BLaER1 treated with 17β-estradiol and CSF1 and Interleukin-3, amounts not matched to agents 10 nM and 100 nM (cell line): Measurements from ENCODE around the gene EMID1.

Experiments used
- H3K27ac ChIP-seq, 11 experiments: shearing (Covaris generic); formaldehyde crosslinking; 2 replicates each; pipeline ENCODE4 v1.8.1; 2022
- H3K27me3 ChIP-seq, 11 experiments: shearing (Covaris generic); formaldehyde crosslinking; 2 replicates each; pipeline ENCODE4 v1.8.1; 2022
- H3K36me3 ChIP-seq, 11 experiments: shearing (Covaris generic); formaldehyde crosslinking; 2 replicates each; pipeline ENCODE4 v1.8.1; 2022
- H3K4me1 ChIP-seq, 10 experiments: shearing (Covaris generic); formaldehyde crosslinking; 2 replicates each; pipeline ENCODE4 v1.8.1; 2022
- H3K4me2 ChIP-seq, 11 experiments: shearing (Covaris generic); formaldehyde crosslinking; 2 replicates each; pipeline ENCODE4 v1.8.1; 2022
- H3K4me3 ChIP-seq, 10 experiments: shearing (Covaris generic); formaldehyde crosslinking; 2 replicates each; pipeline ENCODE4 v1.8.1; 2022
- H3K9ac ChIP-seq, 11 experiments: shearing (Covaris generic); formaldehyde crosslinking; 2 replicates each; pipeline ENCODE4 v1.8.1; 2022
- H3K9me3 ChIP-seq, 11 experiments: shearing (Covaris generic); formaldehyde crosslinking; replicated peaks in 1 of 11; 2 replicates each; pipeline ENCODE4 v1.8.1; 2022
- H4K20me1 ChIP-seq, 11 experiments: shearing (Covaris generic); formaldehyde crosslinking; 2 replicates each; pipeline ENCODE4 v1.8.1; 2022
- Cebpa-rat ChIP-seq, 11 experiments: shearing (Covaris generic); IDR thresholded peaks; 2 replicates each; pipeline ENCODE4 v1.8.1; 2022

EMID1 gene

GRCh38 chr22:29269731-29270474 is 64.2 kb downstream of the EMID1 start:
- TF ChIP-seq Cebpa-rat (IDR thresholded peaks at IDR 0.05): no peak
- Histone ChIP-seq H3K27me3 (no peaks in the 10 kb centered on the region), H3K9ac (peak overlapping the region; percentile 98 to 100 (median 100)), H3K36me3 (peaks cover 52 to 79% (median 70%) of the 10 kb centered on the region in 11 experiments), H4K20me1 (peaks cover 63 to 71% (median 66%) of the 10 kb centered on the region in 11 experiments), H3K27ac (peak overlapping the region in 10 of 11 experiments; percentile 99 to 100 (median 100); a peak in 20 of 22 replicates), H3K9me3 (no peaks in the 10 kb centered on the region), H3K4me2 (peak overlapping the region; percentile 80 to 100 (median 97)), H3K4me3 (peak overlapping the region; percentile 88 to 98 (median 95)), H3K4me1 (peaks cover 53 to 68% (median 59%) of the 10 kb centered on the region in 10 experiments)

- H3K27ac ChIP-seq: peak overlapping the region in 5 of 11 experiments; percentile 99 to 100 (median 100); a peak in 7 of 22 replicates
- peak overlapping the region; percentile 80 to 100 (median 97) for H3K4me2 ChIP-seq
- TF ChIP-seq Cebpa-rat (IDR thresholded peaks at IDR 0.05): no peak
- peak overlapping the region; percentile 98 to 100 (median 100) for H3K9ac ChIP-seq
- no peaks in the 10 kb centered on the region for H3K9me3 ChIP-seq
- peak overlapping the region; percentile 88 to 98 (median 95) for H3K4me3 ChIP-seq
- peaks cover 45 to 72% (median 54%) of the 10 kb centered on the region in 10 experiments for H3K4me1 ChIP-seq
- no peaks in the 10 kb centered on the region for H3K27me3 ChIP-seq
- H4K20me1 ChIP-seq: peaks cover 71 to 74% (median 73%) of the 10 kb centered on the region in 11 experiments
- H3K36me3 ChIP-seq: peaks cover 53 to 79% (median 70%) of the 10 kb centered on the region in 11 experiments
These were observed 65.0 kb downstream of the EMID1 start for GRCh38 chr22:29270475-29271271.

GRCh38 chr22:29272624-29273023 is 66.9 kb downstream of the EMID1 start:
- H3K27me3 ChIP-seq: no peaks in the 10 kb centered on the region
- H3K27ac ChIP-seq: no peak overlapping the region
- peaks cover 70 to 89% (median 85%) of the 10 kb centered on the region in 11 experiments for H3K36me3 ChIP-seq
- peaks cover 31 to 73% (median 41%) of the 10 kb centered on the region in 10 experiments for H3K4me1 ChIP-seq
- no peaks in the 10 kb centered on the region for H3K9me3 ChIP-seq
- H4K20me1 ChIP-seq: peaks cover 91 to 94% (median 93%) of the 10 kb centered on the region in 11 experiments
- peak overlapping the region in 9 of 11 experiments; percentile 3 to 98 (median 94); a peak in 13 of 22 replicates for H3K4me2 ChIP-seq
- no peak for TF ChIP-seq Cebpa-rat (IDR thresholded peaks at IDR 0.05)
- no peak overlapping the region for H3K4me3 ChIP-seq
- H3K9ac ChIP-seq: no peak overlapping the region

DNA sequence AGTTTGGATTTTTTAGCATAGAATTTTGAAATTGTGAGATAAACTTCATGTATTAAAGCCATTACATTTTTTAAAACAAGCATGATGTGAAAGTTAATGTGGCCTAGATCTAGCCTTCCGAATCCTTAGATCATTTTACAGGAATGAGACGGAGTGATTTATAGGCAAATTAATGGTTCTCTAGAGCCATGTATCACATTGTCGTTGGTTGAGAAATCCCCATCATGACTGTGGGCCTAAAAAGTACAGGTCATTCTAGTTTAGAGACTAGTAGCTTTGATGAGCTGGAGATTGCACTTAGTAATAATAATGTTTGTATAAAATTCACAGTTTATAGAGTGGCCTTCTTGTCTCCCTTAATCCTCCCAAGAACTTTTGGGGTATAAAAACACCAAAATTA is 69.5 kb downstream of the EMID1 start:
- Histone ChIP-seq H3K4me1 (peaks cover 25 to 68% (median 34%) of the 10 kb centered on the region in 10 experiments), H3K9ac (no peak overlapping the region), H3K27me3 (no peaks in the 10 kb centered on the region), H3K27ac (no peak overlapping the region), H3K36me3 (peaks cover 96 to 100% (median 100%) of the 10 kb centered on the region in 11 experiments), H3K4me2 (peak overlapping the region in 1 of 11 experiments; percentile 24; a peak in 1 of 22 replicates), H3K4me3 (no peak overlapping the region), H3K9me3 (no peaks in the 10 kb centered on the region), H4K20me1 (peaks cover 100% of the 10 kb centered on the region in 11 experiments)
- TF ChIP-seq Cebpa-rat (IDR thresholded peaks at IDR 0.05): no peak

DNA sequence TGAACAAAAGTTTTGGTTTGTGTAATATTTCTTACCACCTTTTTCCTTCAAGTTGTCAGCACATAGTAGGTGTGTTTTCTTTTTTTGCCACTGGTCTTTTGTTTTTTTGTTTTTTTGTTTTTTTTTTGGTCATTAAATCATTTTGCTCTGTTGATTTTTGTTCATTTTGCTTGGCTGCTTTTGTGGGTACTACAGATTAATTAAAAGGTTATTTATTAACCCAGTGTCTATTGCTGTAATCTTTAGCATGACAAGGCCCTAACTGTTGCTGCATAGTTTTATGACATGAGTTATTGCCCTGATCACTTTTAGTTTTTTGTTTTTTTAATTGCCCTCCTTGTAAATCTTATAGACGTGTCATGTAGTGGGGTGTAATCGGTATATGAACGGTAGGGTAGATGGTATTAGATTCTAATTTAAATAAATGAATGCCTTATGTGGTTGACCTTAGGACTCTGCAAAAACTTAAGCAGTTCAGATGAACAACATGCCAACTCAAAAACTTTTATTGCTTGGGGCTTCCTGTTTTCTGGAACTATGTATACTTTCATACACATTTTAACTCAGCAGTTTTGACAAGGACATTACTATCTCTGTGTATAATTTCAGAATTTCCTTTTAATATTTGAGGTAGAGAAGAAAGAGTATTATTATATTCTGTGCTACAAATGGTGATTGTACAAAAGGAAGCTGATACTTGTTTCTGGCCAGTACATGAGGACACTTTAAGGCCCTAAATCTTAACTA is 70.3 kb downstream of the EMID1 start:
- Histone ChIP-seq H3K9me3 (no peaks in the 10 kb centered on the region), H3K27ac (no peak overlapping the region), H3K4me2 (peak overlapping the region in 1 of 11 experiments; percentile 24; a peak in 1 of 22 replicates), H3K4me1 (peaks cover 16 to 60% (median 26%) of the 10 kb centered on the region in 10 experiments), H4K20me1 (peaks cover 100% of the 10 kb centered on the region in 11 experiments), H3K4me3 (no peak overlapping the region), H3K9ac (no peak overlapping the region), H3K36me3 (peaks cover 100% of the 10 kb centered on the region in 11 experiments), H3K27me3 (no peaks in the 10 kb centered on the region)
- TF ChIP-seq Cebpa-rat (IDR thresholded peaks at IDR 0.05): no peak

DNA sequence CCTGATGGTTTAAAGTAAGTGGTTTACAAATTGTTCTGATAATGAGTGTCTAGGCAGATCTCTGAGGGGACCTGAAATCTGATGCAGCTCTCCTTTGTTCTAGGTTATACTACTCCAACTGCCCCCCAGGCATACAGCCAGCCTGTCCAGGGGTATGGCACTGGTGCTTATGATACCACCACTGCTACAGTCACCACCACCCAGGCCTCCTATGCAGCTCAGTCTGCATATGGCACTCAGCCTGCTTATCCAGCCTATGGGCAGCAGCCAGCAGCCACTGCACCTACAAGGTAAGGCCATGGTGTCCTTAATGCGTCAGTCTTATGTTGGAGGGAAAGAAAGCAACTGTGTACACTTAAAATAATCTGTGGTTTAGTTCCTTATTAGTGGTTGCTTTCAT is 72.2 kb downstream of the EMID1 start:
- peaks cover 0 to 41% (median 7%) of the 10 kb centered on the region in 10 experiments; a peak in 10 of 20 replicates for H3K4me1 ChIP-seq
- no peaks in the 10 kb centered on the region for H3K9me3 ChIP-seq
- H4K20me1 ChIP-seq: peaks cover 100% of the 10 kb centered on the region in 11 experiments
- no peak overlapping the region for H3K9ac ChIP-seq
- H3K27me3 ChIP-seq: no peaks in the 10 kb centered on the region
- H3K4me3 ChIP-seq: no peak overlapping the region
- no peak overlapping the region for H3K27ac ChIP-seq
- H3K4me2 ChIP-seq: no peak overlapping the region
- TF ChIP-seq Cebpa-rat (IDR thresholded peaks at IDR 0.05): no peak
- H3K36me3 ChIP-seq: peaks cover 100% of the 10 kb centered on the region in 11 experiments

- peaks cover 0 to 4% (median 0%) of the 10 kb centered on the region in 10 experiments; a peak in 3 of 20 replicates for H3K4me1 ChIP-seq
- peaks cover 100% of the 10 kb centered on the region in 11 experiments for H3K36me3 ChIP-seq
- no peak for TF ChIP-seq Cebpa-rat (IDR thresholded peaks at IDR 0.05)
- H3K27ac ChIP-seq: no peak overlapping the region
- H4K20me1 ChIP-seq: peaks cover 100% of the 10 kb centered on the region in 11 experiments
- no peaks in the 10 kb centered on the region for H3K27me3 ChIP-seq
- H3K9ac ChIP-seq: no peak overlapping the region
- H3K4me3 ChIP-seq: no peak overlapping the region
- no peaks in the 10 kb centered on the region for H3K9me3 ChIP-seq
- no peak overlapping the region for H3K4me2 ChIP-seq
These were observed 78.5 kb downstream of the EMID1 start for GRCh38 chr22:29284196-29284595.

- Histone ChIP-seq H3K4me1 (peaks cover 0 to 4% (median 0%) of the 10 kb centered on the region in 10 experiments; a peak in 3 of 20 replicates), H3K27me3 (no peaks in the 10 kb centered on the region), H3K36me3 (peaks cover 100% of the 10 kb centered on the region in 11 experiments), H3K27ac (no peak overlapping the region), H3K4me2 (no peak overlapping the region), H3K4me3 (no peak overlapping the region), H3K9ac (peak overlapping the region in 2 of 11 experiments; percentile 1 to 54; a peak in 1 of 22 replicates), H3K9me3 (no peaks in the 10 kb centered on the region), H4K20me1 (peaks cover 98 to 100% (median 100%) of the 10 kb centered on the region in 11 experiments)
- TF ChIP-seq Cebpa-rat (IDR thresholded peaks at IDR 0.05): no peak
These were observed 83.1 kb downstream of the EMID1 start for GRCh38 chr22:29288837-29289236.
